HFFc6 (cell line): Measurements from ENCODE around the gene SLN. TPM values are rescaled to one million over a fixed set of nuclear protein-coding genes. Genes with fewer than 3 reads are reported as not detected.

Experiments used
- DNase-seq: peaks from one replicate; pipeline ENCODE4 v3.0.0-alpha.2; 2018
- H3K27ac Mint-ChIP-seq: 2 replicates; pipeline ENCODE4 v1.8.0; 2020; ENCODE audit warnings: mild to moderate bottlenecking, mixed read lengths
- H3K27me3 Mint-ChIP-seq: 2 replicates; pipeline ENCODE4 v1.8.0; 2021; ENCODE audit warnings: mild to moderate bottlenecking, moderate library complexity, mixed read lengths; ENCODE audit not compliant: insufficient read depth
- H3K36me3 Mint-ChIP-seq: 2 replicates; pipeline ENCODE4 v1.8.0; 2021; ENCODE audit warnings: low read depth, mixed read lengths
- H3K4me1 Mint-ChIP-seq: 2 replicates; pipeline ENCODE4 v1.8.0; 2020; ENCODE audit warnings: low read depth, mixed read lengths
- H3K4me3 Mint-ChIP-seq: 2 replicates; pipeline ENCODE4 v1.8.0; 2020; ENCODE audit warnings: mild to moderate bottlenecking, moderate library complexity, mixed read lengths
- H3K9me3 Mint-ChIP-seq: 2 replicates; pipeline ENCODE4 v1.8.0; 2020; ENCODE audit warnings: mild to moderate bottlenecking, mixed read lengths
- CTCF ChIP-seq: fragments of 200-600 bp; sonication (generic); IDR thresholded peaks from 2 replicates; pipeline ENCODE4 v1.5.0; 2021; ENCODE audit warnings: antibody characterized with exemption, mild to moderate bottlenecking
- total RNA-seq, 6 experiments: library from RNA; stranded (reverse); fragmentation: NEBNext Ultra II Directional; extraction: Animal tissue kit (Norgen Biotek cat#: 25700); gene quantifications; 2 replicates in 1 of 6; 3 replicates in 5 of 6; pipeline ENCODE4 v1.2.3, GENCODE V29; 2021

SLN gene
- total RNA-seq, 6 experiments from 2014 or later: not detected

DNA sequence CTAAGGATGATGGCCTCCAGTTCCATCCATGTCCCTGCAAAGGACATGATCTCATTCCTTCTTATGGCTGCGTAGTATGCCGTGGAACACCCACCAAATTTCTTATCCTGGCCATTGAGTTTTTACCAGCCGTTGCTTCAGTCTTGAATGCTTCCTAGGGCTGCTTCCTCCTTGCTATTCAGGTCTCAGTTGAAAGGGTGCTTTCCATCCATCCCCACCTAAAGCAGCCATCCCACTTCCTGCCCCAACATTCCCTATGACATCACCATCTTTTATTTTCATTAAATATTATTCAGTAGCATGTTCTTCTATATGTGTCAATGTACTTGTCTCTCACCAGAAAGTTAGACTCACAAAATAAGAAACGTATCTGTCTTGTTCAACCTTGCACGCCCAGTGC, 40.7 kb upstream of the SLN start:
- Mint-ChIP-seq H3K27ac (no peak overlapping the region), H3K27me3 (no peaks in the 10 kb centered on the region; the same call in 1 of the 2 replicates), H3K36me3 (no peaks in the 10 kb centered on the region), H3K4me1 (peaks cover 12% of the 10 kb centered on the region; the same call in 1 of the 2 replicates), H3K4me3 (no peak overlapping the region), H3K9me3 (no peaks in the 10 kb centered on the region)
- no peak for DNase-seq
- TF ChIP-seq CTCF: no peak

- Mint-ChIP-seq H3K4me1 (peaks cover 12% of the 10 kb centered on the region; the same call in 1 of the 2 replicates), H3K4me3 (no peak overlapping the region), H3K9me3 (no peaks in the 10 kb centered on the region), H3K27ac (no peak overlapping the region), H3K36me3 (no peaks in the 10 kb centered on the region), H3K27me3 (no peaks in the 10 kb centered on the region; the same call in 1 of the 2 replicates)
- DNase-seq: no peak
- TF ChIP-seq CTCF: no peak
Measured at GRCh38 chr11:107751082-107751481, 39.2 kb upstream of the SLN start.

DNA sequence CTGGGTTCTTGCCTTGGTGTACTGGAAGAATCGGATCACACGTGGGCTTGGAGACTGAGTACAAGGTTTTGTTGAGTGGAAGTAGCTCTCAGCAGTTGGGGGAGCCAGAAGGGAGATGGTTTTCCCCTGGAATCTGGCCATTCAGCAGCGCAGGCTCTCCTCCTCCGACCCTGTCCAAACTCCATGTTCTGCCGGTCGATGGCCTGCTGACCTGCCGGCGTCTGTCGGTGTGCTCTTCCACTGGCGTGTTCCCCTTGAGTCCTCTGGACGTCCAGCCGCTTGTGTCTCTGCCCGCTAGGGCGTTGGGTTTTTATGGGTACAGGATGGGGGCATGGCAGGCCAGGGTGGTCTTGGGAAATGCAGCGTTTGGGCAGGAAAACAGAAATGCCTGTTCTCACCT, 38.5 kb upstream of the SLN start:
- DNase-seq: no peak
- Mint-ChIP-seq H3K4me3 (no peak overlapping the region), H3K36me3 (no peaks in the 10 kb centered on the region), H3K4me1 (peaks cover 12% of the 10 kb centered on the region; the same call in 1 of the 2 replicates), H3K27me3 (no peaks in the 10 kb centered on the region; the same call in 1 of the 2 replicates), H3K9me3 (no peaks in the 10 kb centered on the region), H3K27ac (no peak overlapping the region)
- no peak for TF ChIP-seq CTCF

DNA sequence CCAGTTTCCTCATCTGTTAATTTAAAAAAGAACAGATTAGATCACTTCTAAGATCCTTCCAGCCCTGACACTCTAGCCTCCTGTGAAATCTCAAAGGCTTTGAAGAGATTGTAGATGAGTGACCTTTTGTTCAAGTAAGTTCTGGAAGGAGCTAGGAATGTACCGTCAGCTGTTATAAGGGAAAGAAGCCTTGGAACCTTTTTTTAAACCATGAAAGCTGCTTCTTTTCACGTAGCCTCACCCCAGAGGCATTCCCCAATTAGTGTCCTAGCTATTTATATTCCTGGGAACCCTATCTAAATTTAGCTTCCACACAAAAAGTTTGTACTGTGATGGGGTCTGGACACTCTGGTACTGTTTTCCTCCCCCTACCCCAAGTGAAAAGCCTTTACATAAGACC, 35.8 kb upstream of the SLN start:
- H3K4me3 Mint-ChIP-seq: no peak overlapping the region
- TF ChIP-seq CTCF: no peak
- no peak for DNase-seq
- H3K9me3 Mint-ChIP-seq: no peaks in the 10 kb centered on the region
- no peaks in the 10 kb centered on the region; the same call in 1 of the 2 replicates for H3K27me3 Mint-ChIP-seq
- H3K36me3 Mint-ChIP-seq: no peaks in the 10 kb centered on the region
- H3K27ac Mint-ChIP-seq: no peak overlapping the region
- H3K4me1 Mint-ChIP-seq: peaks cover 3% of the 10 kb centered on the region; the same call in 1 of the 2 replicates

GRCh38 chr11:107744736-107745135, 32.9 kb upstream of the SLN start:
- H3K36me3 Mint-ChIP-seq: peaks cover 5% of the 10 kb centered on the region; the same call in 1 of the 2 replicates
- DNase-seq: no peak
- TF ChIP-seq CTCF: no peak
- H3K9me3 Mint-ChIP-seq: peaks cover 6% of the 10 kb centered on the region
- H3K4me3 Mint-ChIP-seq: no peak overlapping the region
- H3K27me3 Mint-ChIP-seq: peaks cover 5% of the 10 kb centered on the region; the same call in 1 of the 2 replicates
- H3K27ac Mint-ChIP-seq: no peak overlapping the region
- H3K4me1 Mint-ChIP-seq: peaks cover 16% of the 10 kb centered on the region

- H3K27me3 Mint-ChIP-seq: peaks cover 5% of the 10 kb centered on the region
- H3K36me3 Mint-ChIP-seq: peaks cover 5% of the 10 kb centered on the region; the same call in 1 of the 2 replicates
- H3K4me1 Mint-ChIP-seq: peaks cover 16% of the 10 kb centered on the region
- H3K4me3 Mint-ChIP-seq: no peak overlapping the region
- TF ChIP-seq CTCF: no peak
- peaks cover 7% of the 10 kb centered on the region for H3K9me3 Mint-ChIP-seq
- no peak overlapping the region for H3K27ac Mint-ChIP-seq
- DNase-seq: no peak
Measured at GRCh38 chr11:107743191-107743590, 31.3 kb upstream of the SLN start.
